HG02623 (cell line): Measurements from ENCODE around the gene ZC3H6.
"Not testable (repeated sequence)": the region's sequence is repeated elsewhere in the genome, so short reads cannot be mapped to it uniquely, and the experiment has no call there.

Experiments
- ATAC-seq: cut with Tn5 transposase; IDR thresholded peaks from one replicate; pipeline ENCODE4 v1.9.1; 2021; ENCODE audit warnings: moderate library complexity; ENCODE audit not compliant: unreplicated experiment

The ZC3H6 gene

DNA sequence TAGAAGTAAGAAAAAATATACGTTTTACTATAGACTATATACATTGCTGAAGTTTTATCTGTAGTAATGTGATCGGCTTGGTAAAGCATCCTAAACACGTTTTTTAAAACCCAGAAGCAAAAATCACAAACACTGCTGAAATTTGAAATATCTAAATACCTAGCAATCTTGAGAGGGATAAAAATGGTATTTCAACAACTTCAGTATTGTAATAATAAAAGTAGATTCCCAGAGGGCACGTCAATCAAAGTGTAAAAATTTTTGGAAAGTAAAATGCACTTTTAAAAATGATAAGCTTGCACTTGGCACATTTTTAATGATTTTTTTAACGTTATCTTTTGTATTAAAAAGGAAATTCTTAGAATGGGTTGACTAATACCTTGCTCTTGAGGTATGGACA lies 1.6 kb downstream of the ZC3H6 start:
- no peak for ATAC-seq

- ATAC-seq: no peak
These were observed 2.3 kb downstream of the ZC3H6 start for GRCh38 chr2:112277596-112278220.

DNA sequence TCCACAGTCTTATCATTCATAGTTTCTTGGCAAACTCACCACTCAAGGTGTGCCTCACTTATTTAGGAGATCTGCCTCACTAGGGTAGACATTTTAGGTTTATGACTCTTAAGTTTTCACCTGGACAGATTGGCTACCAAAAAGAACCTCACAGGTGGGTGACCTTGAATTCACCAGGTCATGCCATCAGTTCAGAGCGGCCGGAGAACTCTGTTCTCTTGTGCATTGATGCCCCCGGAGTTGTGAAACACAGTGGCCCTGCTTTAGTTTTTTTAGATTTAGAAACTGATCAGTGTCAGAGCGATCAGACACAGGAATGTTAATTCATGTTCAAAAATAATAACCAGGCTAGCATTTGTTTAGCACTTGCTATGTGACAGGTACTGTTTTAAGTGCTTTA lies 6.7 kb downstream of the ZC3H6 start:
- ATAC-seq: not testable (repeated sequence)

- not testable (repeated sequence) for ATAC-seq
These were observed 8.1 kb downstream of the ZC3H6 start for GRCh38 chr2:112283535-112283934.

- ATAC-seq: no peak
These were observed 14.7 kb downstream of the ZC3H6 start for GRCh38 chr2:112290088-112290487.

DNA sequence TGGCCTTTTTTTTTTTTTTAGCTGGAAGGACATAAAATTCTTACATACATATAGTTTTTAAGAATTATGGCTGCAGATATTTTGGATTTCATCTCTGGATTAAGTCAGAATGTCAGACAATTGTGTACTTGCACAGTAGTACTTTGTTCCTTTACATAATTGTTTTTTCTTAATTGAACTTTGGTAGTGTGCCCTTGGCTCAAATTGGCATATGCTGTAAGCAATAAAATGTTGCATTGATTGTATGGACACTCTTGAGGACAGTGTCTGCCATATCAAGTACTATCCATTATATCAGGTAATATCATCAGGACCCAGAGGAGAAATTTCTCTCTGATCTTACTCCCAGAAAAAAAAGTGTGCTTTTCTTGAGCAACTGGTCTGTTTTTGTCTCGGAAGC lies 15.3 kb downstream of the ZC3H6 start:
- no peak for ATAC-seq

- ATAC-seq: no peak
These were observed 18.4 kb downstream of the ZC3H6 start for GRCh38 chr2:112293636-112294401.

- ATAC-seq: no peak
These were observed 20.1 kb downstream of the ZC3H6 start for GRCh38 chr2:112295407-112296078.

DNA sequence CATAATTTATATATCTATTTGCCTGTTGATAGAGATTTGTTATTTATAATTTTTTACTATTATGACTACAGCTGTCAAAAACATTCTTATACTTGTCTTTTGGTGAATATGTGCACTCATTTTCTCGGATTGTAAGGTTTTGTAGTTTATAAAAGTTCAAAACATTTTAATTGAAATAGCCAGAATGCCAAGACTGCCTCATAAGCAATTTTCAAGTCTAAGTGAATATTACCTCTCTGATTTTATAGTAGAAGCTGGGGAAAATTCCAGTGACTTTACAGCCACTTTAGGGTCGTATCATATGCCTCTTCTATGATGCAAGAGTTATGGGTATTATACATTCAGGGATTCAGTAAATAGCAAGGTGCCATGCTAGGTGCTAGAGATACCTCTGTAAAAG lies 21.0 kb downstream of the ZC3H6 start:
- ATAC-seq: no peak

GRCh38 chr2:112301171-112301584 lies 25.8 kb downstream of the ZC3H6 start:
- no peak for ATAC-seq

DNA sequence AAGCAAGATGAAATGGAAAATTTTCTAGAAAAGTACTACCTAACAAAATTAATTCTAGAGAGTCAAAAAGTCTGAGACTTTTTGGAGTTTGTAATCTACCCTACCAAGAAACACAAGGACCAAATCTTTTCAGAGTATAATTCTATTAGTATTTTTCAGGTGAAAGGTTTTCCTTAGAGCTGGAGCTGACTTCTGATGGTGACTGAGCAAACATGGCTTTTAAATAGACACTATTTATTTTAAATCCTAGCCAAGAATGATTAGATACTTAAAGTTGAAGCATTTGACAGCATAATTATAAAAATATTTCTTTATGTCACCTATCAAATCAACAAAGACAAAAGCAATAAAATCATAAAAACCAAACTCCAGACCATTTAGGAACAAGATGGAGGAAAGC lies 26.6 kb downstream of the ZC3H6 start:
- no peak for ATAC-seq

DNA sequence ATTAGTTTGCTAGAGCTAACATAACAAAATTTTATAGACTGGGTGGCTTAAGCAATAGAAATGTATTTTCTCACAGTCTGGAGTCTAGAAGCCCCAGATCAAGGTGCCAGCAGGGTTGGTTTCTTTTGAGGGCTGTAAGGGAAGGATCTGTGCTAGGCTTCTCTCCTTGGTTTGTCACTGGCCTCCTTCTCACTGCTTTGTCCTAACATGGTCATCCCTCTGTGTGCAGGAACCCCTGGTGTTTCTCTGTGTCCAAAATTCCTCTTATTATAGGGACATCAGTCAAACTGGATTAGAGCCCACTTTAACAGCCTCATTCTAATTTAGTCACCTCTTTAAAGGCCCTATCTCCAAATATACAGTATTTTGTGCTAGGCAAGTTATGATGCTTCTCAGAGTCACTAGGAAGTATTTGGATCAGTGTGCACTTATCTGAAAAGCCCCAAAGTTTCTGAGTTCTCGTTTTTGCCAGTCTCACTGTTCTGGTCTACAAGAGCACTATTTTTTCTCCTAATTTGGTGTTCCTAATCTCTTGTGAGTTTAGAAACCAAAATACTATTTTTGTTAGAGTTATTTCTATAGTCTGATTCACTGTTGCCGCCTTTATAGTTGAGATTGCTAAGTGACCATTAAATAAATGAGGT lies 29.0 kb downstream of the ZC3H6 start:
- ATAC-seq: no peak

DNA sequence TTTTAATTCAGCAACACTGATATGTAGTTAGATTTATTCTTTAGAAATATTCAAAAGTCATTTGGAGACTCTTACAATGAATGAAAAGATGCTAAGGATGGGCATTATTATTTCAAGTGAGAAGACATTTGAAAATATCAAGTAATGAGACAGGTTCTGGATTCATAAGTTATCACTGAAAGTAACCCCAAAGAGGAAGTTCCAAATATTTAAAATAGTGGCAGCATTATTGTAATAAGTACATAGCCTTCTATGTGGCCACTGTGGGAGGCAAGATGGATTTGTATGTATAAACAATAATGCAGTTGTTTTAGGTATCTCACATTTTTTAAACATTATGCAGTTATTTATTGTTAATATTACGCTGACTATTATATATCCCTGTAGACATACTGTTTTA lies 29.7 kb downstream of the ZC3H6 start:
- no peak for ATAC-seq

GRCh38 chr2:112310906-112311305 lies 35.5 kb downstream of the ZC3H6 start:
- ATAC-seq: no peak

- no peak for ATAC-seq
These were observed 36.5 kb downstream of the ZC3H6 start for GRCh38 chr2:112311932-112312331.

- ATAC-seq: no peak
These were observed 37.4 kb downstream of the ZC3H6 start for GRCh38 chr2:112312821-112313220.

- no peak for ATAC-seq
These were observed 39.5 kb downstream of the ZC3H6 start for GRCh38 chr2:112314856-112315255.

GRCh38 chr2:112317303-112318158 lies 42.1 kb downstream of the ZC3H6 start:
- ATAC-seq: no peak

DNA sequence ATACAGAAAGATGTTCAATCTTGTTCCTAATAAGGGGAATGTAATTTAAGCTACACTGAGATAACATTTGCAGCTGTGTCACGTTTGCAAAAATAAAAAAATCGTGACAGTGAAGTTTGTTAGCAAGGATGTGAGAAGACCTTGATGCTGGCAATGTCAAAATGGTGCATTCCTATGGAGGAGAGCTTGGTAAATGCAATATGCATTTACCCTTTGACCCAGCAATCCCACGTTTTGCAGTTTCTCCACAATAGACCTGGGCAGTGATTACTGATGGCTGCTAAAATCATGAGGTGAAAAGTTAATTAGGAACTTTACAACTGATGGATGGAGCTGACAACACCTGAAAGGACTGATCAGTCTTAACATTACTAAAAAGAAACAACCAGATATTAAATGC lies 43.1 kb downstream of the ZC3H6 start:
- ATAC-seq: no peak
